ENCODE measurements around the gene ANKH. TPM values are rescaled to one million over a fixed set of nuclear protein-coding genes. Genes with fewer than 3 reads are reported as not detected.

Gene ANKH
- total and polyA plus RNA-seq, 10 of the 15 experiments (the other 5 are each of a cell fraction or from before 2014, with no cell fraction given): 2.1 to 43.9 (median 14.4) TPM

GRCh38 chr5:14872070-14872989 is 752 bp upstream of the ANKH start (continued):
- TF ChIP-seq EGR1 (IDR thresholded peaks at IDR 0.05; ENCODE audit: borderline replicate concordance in 1 of 2, low read depth in 2 of 2, low read length in 2 of 2) (peak in 1 of 2 experiments; percentile 30; a peak in 1 of 3 replicates), SKIL (IDR thresholded peaks at IDR 0.05; ENCODE audit: low read depth, poor library complexity, severe bottlenecking) (no peak), BCL11A (IDR thresholded peaks at IDR 0.05; ENCODE audit: low read depth, low read length) (no peak), RAD21 (IDR thresholded peaks at IDR 0.05; ENCODE audit: insufficient read depth, low read depth, low read length) (0 out of 2 replicates have a peak, but pooled peaks have one; percentile 10), CTCF (IDR thresholded peaks at IDR 0.05 in 2 of 3, conservative IDR thresholded peaks at IDR 0.05 in 1 of 3; ENCODE audit: control insufficient read depth in 2 of 3, extremely low read depth in 1 of 3, insufficient read depth in 1 of 3, low read depth in 3 of 3, low read length in 3 of 3) (0 out of 6 replicates have a peak, but pooled peaks of 1 of the 3 experiments have one; percentile 1), TARDBP (IDR thresholded peaks at IDR 0.05; ENCODE audit: borderline replicate concordance) (no peak), SMARCA5 (IDR thresholded peaks at IDR 0.05) (0 out of 2 replicates have a peak, but pooled peaks have one; percentile 4), RELA (IDR thresholded peaks at IDR 0.05; ENCODE audit: borderline replicate concordance, partially characterized antibody) (no peak), IKZF1 (conservative IDR thresholded peaks at IDR 0.05) (peak; percentile 14; the same call in 1 of the 2 replicates), DPF2 (IDR thresholded peaks at IDR 0.05) (0 out of 2 replicates have a peak, but pooled peaks have one; percentile 31), ZBED1 (IDR thresholded peaks at IDR 0.05; ENCODE audit: borderline replicate concordance) (no peak), NRF1 (conservative IDR thresholded peaks at IDR 0.05; ENCODE audit: low read depth, low read length) (no peak), POLR2AphosphoS2 (IDR thresholded peaks at IDR 0.05; ENCODE audit: low read depth, low read length) (no peak)
- TF ChIP-seq, protein P1, sequence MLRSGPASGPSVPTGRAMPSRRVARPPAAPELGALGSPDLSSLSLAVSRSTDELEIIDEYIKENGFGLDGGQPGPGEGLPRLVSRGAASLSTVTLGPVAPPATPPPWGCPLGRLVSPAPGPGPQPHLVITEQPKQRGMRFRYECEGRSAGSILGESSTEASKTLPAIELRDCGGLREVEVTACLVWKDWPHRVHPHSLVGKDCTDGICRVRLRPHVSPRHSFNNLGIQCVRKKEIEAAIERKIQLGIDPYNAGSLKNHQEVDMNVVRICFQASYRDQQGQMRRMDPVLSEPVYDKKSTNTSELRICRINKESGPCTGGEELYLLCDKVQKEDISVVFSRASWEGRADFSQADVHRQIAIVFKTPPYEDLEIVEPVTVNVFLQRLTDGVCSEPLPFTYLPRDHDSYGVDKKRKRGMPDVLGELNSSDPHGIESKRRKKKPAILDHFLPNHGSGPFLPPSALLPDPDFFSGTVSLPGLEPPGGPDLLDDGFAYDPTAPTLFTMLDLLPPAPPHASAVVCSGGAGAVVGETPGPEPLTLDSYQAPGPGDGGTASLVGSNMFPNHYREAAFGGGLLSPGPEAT (IDR thresholded peaks at IDR 0.05; ENCODE audit: low read depth): no peak
- TF ChIP-seq, protein P2, sequence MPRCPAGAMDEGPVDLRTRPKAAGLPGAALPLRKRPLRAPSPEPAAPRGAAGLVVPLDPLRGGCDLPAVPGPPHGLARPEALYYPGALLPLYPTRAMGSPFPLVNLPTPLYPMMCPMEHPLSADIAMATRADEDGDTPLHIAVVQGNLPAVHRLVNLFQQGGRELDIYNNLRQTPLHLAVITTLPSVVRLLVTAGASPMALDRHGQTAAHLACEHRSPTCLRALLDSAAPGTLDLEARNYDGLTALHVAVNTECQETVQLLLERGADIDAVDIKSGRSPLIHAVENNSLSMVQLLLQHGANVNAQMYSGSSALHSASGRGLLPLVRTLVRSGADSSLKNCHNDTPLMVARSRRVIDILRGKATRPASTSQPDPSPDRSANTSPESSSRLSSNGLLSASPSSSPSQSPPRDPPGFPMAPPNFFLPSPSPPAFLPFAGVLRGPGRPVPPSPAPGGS (IDR thresholded peaks at IDR 0.05; ENCODE audit: borderline replicate concordance, insufficient read depth, low read depth, low read length, poor library complexity, severe bottlenecking): no peak

Data from GM12878 (cell line).